Aorta (tissue), 5 donors: ENCODE measurements around the gene PCDHGA6. TPM values are rescaled to one million over a fixed set of nuclear protein-coding genes. Genes with fewer than 3 reads are reported as not detected.
"Not testable (repeated sequence)": the region's sequence is repeated elsewhere in the genome, so short reads cannot be mapped to it uniquely, and the experiment has no call there.

Source experiments
- ATAC-seq: fragments of 200-7000 bp; cut with Tn5 transposase; one replicate; pipeline ENCODE4 v1.9.1; 2022; ENCODE audit warnings: moderate library complexity; ENCODE audit not compliant: low FRiP score
- DNase-seq, 2 donors: peaks; one replicate each; pipeline ENCODE4 v3.0.0-alpha.2; 2020
- H3K27ac ChIP-seq, 2 donors: one replicate each; pipeline ENCODE4 v1.5.1; 2013; ENCODE audit warnings: low read length in 2 of 2, mild to moderate bottlenecking in 2 of 2, moderate library complexity in 2 of 2, control low read depth in 1 of 2, inconsistent platforms in 1 of 2, low read depth in 1 of 2
- H3K27me3 ChIP-seq, 2 donors: one replicate each; pipeline ENCODE4 v1.6.1; 2013; ENCODE audit warnings: control low read depth in 1 of 2, low read length in 1 of 2, mild to moderate bottlenecking in 1 of 2, moderate library complexity in 1 of 2; ENCODE audit not compliant: insufficient read depth in 2 of 2, control insufficient read depth in 1 of 2
- H3K36me3 ChIP-seq, 2 donors: one replicate each; pipeline ENCODE4 v1.6.1; 2013; ENCODE audit warnings: control low read depth in 1 of 2, low read length in 1 of 2, mild to moderate bottlenecking in 1 of 2; ENCODE audit not compliant: insufficient read depth in 2 of 2, control insufficient read depth in 1 of 2
- H3K4me1 ChIP-seq, 2 donors: one replicate each; pipeline ENCODE4 v1.6.1; 2013; ENCODE audit warnings: low read length in 2 of 2, control low read depth in 1 of 2, mild to moderate bottlenecking in 1 of 2, moderate library complexity in 1 of 2; ENCODE audit not compliant: insufficient read depth in 2 of 2, control insufficient read depth in 1 of 2
- H3K4me3 ChIP-seq, 2 donors: one replicate each; pipeline ENCODE4 v1.5.1; 2013; ENCODE audit warnings: low read length in 2 of 2, control low read depth in 1 of 2, mild to moderate bottlenecking in 1 of 2
- H3K9me3 ChIP-seq: one replicate; pipeline ENCODE4 v1.6.1; 2013; ENCODE audit warnings: mild to moderate bottlenecking, low read length; ENCODE audit not compliant: control insufficient read depth
- WGBS, 2 donors: extraction: QIAGEN DNeasy Blood & Tissue Kit; methylation state at CpG; one replicate each; pipeline ENCODE4 v1.1.7; 2013; 5-methylcytosine and 5-hydroxymethylcytosine counted together
- intact Hi-C, 2 donors: fragments of 100-400 bp; cut with DNase I; formaldehyde crosslinking; loops; one replicate each; pipeline versions ENCODE4 v1.14.2 to v1.15.0; 2022
- polyA plus RNA-seq, 2 donors: library from polyadenylated mRNA; stranded (reverse); fragments of 200-250 nt; gene quantifications; one replicate each; pipeline ENCODE4 v1.2.3, GENCODE V29; 2013
- total RNA-seq, 2 donors: library from RNA; stranded (reverse); fragmentation: NEBNext Ultra II Directional; extraction: Animal tissue kit (Norgen Biotek cat#: 25700); gene quantifications; one replicate each; pipeline ENCODE4 v1.2.1, GENCODE V29; 2021
- donor health status: healthy with polysubstance abuse.
- donor health status: Bipolar disorder and iron deficiency.
- donor health status: DM: no; HTN: no; CAD: no.
- donor health status: DM: no; HTN: no; CAD: no.
- donor health status: DM: yes; HTN: yes; CAD: no.

The PCDHGA6 gene
- total and polyA plus RNA-seq, 4 donors, result 0.38 to 12.0 (median 6.4) TPM

GRCh38 chr5:141412854-141413539 lies 39.3 kb downstream of the PCDHGA6 start, which contains the start of gene PCDHGA10:
Gene PCDHGA10, plus strand, starts transcription at chr5:141412987. Its CDS starts 189 bp downstream, at chr5:141413176.
- H3K4me3 ChIP-seq, result no peak within 1 kb of the TSS
- no peaks in the 10 kb centered on the region for H3K4me1 ChIP-seq
- no peaks in the 10 kb centered on the region for H3K36me3 ChIP-seq
- DNase-seq (peak in 1 of 2 donors; percentile 61), ATAC-seq (no peak)
- 14 to 19% methylated on average over 31 of the region's 31 CpGs for WGBS, 2 donors
- H3K9me3 ChIP-seq, result peaks cover 36% of the 10 kb centered on the region
- intact Hi-C loops, result loop anchor here in 1 of 2 donors (10.0 kb wide), 2 partner anchors 112 to 152 kb away; no protein-coding TSS in a partner anchor
- no peaks in the 10 kb centered on the region for H3K27me3 ChIP-seq
- no peak within 1 kb of the TSS for H3K27ac ChIP-seq

GRCh38 chr5:141413540-141414069 lies 39.9 kb downstream of the PCDHGA6 start:
- Histone ChIP-seq H3K27me3 (no peaks in the 10 kb centered on the region), H3K36me3 (no peaks in the 10 kb centered on the region), H3K4me1 (no peaks in the 10 kb centered on the region), H3K4me3 (no peak overlapping the region), H3K9me3 (peaks cover 37% of the 10 kb centered on the region), H3K27ac (no peak overlapping the region)
- WGBS, 2 donors, result 23% methylated on average over 25 of the region's 25 CpGs
- peak in 1 of 2 donors; percentile 49 for DNase-seq
- intact Hi-C loops, result loop anchor here in 1 of 2 donors (10.0 kb wide), 2 partner anchors 111 to 151 kb away; no protein-coding TSS in a partner anchor
- ATAC-seq, result no peak

GRCh38 chr5:141414548-141415274 lies 41.0 kb downstream of the PCDHGA6 start:
- H3K27ac ChIP-seq, H3K4me3 ChIP-seq, H3K27me3 ChIP-seq, H3K4me1 ChIP-seq, H3K36me3 ChIP-seq, ATAC-seq, DNase-seq: not testable (repeated sequence)
- WGBS, 2 donors, result 24 to 29% methylated on average over 39 to 46 of the region's 46 CpGs
- intact Hi-C loops, result loop anchor here in 1 of 2 donors (10.0 kb wide), 2 partner anchors 110 to 150 kb away; no protein-coding TSS in a partner anchor
- peaks cover 40% of the 10 kb centered on the region for H3K9me3 ChIP-seq

- H3K9me3 ChIP-seq, result peaks cover 37% of the 10 kb centered on the region
- not testable (repeated sequence) for ATAC-seq, H3K4me1 ChIP-seq, H3K4me3 ChIP-seq, DNase-seq, H3K27me3 ChIP-seq, H3K36me3 ChIP-seq, H3K27ac ChIP-seq
- intact Hi-C loops, result loop anchor here in 1 of 2 donors (10.0 kb wide), 2 partner anchors 110 to 150 kb away; no protein-coding TSS in a partner anchor
- WGBS, 2 donors, result 25 to 29% methylated on average over 24 of the region's 24 CpGs
Observed at GRCh38 chr5:141415275-141415618, 41.6 kb downstream of the PCDHGA6 start.

GRCh38 chr5:141417494-141418172 lies 43.9 kb downstream of the PCDHGA6 start, which contains the start of gene PCDHGB7:
Gene PCDHGB7, plus strand, starts transcription at chr5:141417677. Its CDS starts 183 bp downstream, at chr5:141417860.
- peak in 1 of 2 donors; percentile 83 for DNase-seq
- WGBS, 2 donors, result 6 to 10% methylated on average over 42 to 47 of the region's 47 CpGs
- not testable (repeated sequence) for H3K27ac ChIP-seq, H3K27me3 ChIP-seq, H3K4me1 ChIP-seq, H3K36me3 ChIP-seq, H3K4me3 ChIP-seq
- H3K9me3 ChIP-seq, result peaks cover 44% of the 10 kb centered on the region
- intact Hi-C loops, result loop anchor here in 1 of 2 donors (10.0 kb wide), 2 partner anchors 107 to 147 kb away; no protein-coding TSS in a partner anchor
- ATAC-seq, result peak; percentile 91

GRCh38 chr5:141419074-141419880 lies 45.6 kb downstream of the PCDHGA6 start:
- Histone ChIP-seq H3K4me3 (no peak overlapping the region), H3K27ac (no peak overlapping the region), H3K36me3 (no peaks in the 10 kb centered on the region), H3K4me1 (no peaks in the 10 kb centered on the region), H3K27me3 (no peaks in the 10 kb centered on the region), H3K9me3 (peaks cover 44% of the 10 kb centered on the region)
- 19 to 29% methylated on average over 72 to 74 of the region's 74 CpGs for WGBS, 2 donors
- no peak for DNase-seq
- intact Hi-C loops, result loop anchor here in 1 of 2 donors (10.0 kb wide), 2 partner anchors 106 to 146 kb away; no protein-coding TSS in a partner anchor
- no peak for ATAC-seq

GRCh38 chr5:141420855-141421488 lies 47.3 kb downstream of the PCDHGA6 start, which contains the start of gene PCDHGA11:
Gene PCDHGA11, plus strand, starts transcription at chr5:141421051. Its CDS starts 177 bp downstream, at chr5:141421228.
- intact Hi-C loops, result loop anchor here in 1 of 2 donors (5.0 kb wide), 2 partner anchors 49 to 106 kb away; partner anchors contain the start of genes PCDHGA6 and PCDHGB3
- no peak for ATAC-seq

More at GRCh38 chr5:141420855-141421488, 47.3 kb downstream of the PCDHGA6 start, which contains the start of gene PCDHGA11:
- no peak within 1 kb of the TSS for H3K27ac ChIP-seq
- WGBS, 2 donors, result 12% methylated on average over 42 of the region's 42 CpGs
- H3K4me3 ChIP-seq, result peak within 1 kb of the TSS in 1 of 2 donors; percentile 0
- H3K36me3 ChIP-seq, result no peaks in the 10 kb centered on the region
- H3K27me3 ChIP-seq, result no peaks in the 10 kb centered on the region
- DNase-seq, result no peak
- H3K4me1 ChIP-seq, result no peaks in the 10 kb centered on the region
- H3K9me3 ChIP-seq, result peaks cover 37% of the 10 kb centered on the region
